WTC11 (cell line): ENCODE measurements around the gene GPATCH2. TPM values are rescaled to one million over a fixed set of nuclear protein-coding genes. Genes with fewer than 3 reads are reported as not detected.

ENCODE experiments used
- ATAC-seq: fragments of 200-7000 bp; cut with Tn5 transposase; 2 replicates; pipeline ENCODE4 v1.10.0; 2021; ENCODE audit warnings: mild to moderate bottlenecking, moderate library complexity
- CTCF ChIA-PET: fragments of 300-600 bp; sonication (Branson Sonifier 250); formaldehyde crosslinking; loops from one replicate; lab custom pipeline; 2021; ENCODE audit warnings: antibody characterized with exemption; lab: Charles Lee
- POLR2A ChIA-PET: fragments of 350-600 bp; sonication (Branson Sonifier 250); formaldehyde crosslinking; loops from one replicate; lab custom pipeline; 2021; ENCODE audit warnings: antibody characterized with exemption; lab: Charles Lee
- DNase-seq: peaks from one replicate; pipeline ENCODE4 v3.0.0; 2021; ENCODE audit warnings: low spot score
- H3K27ac Mint-ChIP-seq: 2 replicates; pipeline ENCODE4 v1.8.0; 2021; ENCODE audit warnings: mixed read lengths
- H3K27me3 Mint-ChIP-seq: 2 replicates; pipeline ENCODE4 v1.8.0; 2021; ENCODE audit warnings: low read depth, mild to moderate bottlenecking, moderate library complexity, mixed read lengths
- H3K36me3 Mint-ChIP-seq: 2 replicates; pipeline ENCODE4 v1.8.0; 2021; ENCODE audit warnings: mixed read lengths
- H3K4me1 Mint-ChIP-seq: 2 replicates; pipeline ENCODE4 v1.8.0; 2022; ENCODE audit warnings: mixed read lengths
- H3K4me3 Mint-ChIP-seq: 2 replicates; pipeline ENCODE4 v1.8.0; 2021; ENCODE audit warnings: mild to moderate bottlenecking, moderate library complexity, mixed read lengths
- H3K9me3 Mint-ChIP-seq: 2 replicates; pipeline ENCODE4 v1.8.0; 2021; ENCODE audit warnings: mixed read lengths
- AR ChIP-seq: fragments of 250-450 bp; sonication (Bioruptor Pico); IDR thresholded peaks from 2 replicates; pipeline ENCODE4 v1.9.0; 2021; ENCODE audit warnings: mild to moderate bottlenecking
- ARID4B ChIP-seq: sonication (generic); formaldehyde crosslinking; IDR thresholded peaks from 2 replicates; pipeline ENCODE4 v1.8.0; 2023; ENCODE audit warnings: missing genetic modification reagents, mild to moderate bottlenecking, borderline replicate concordance
- ATF1 ChIP-seq: sonication (generic); formaldehyde crosslinking; IDR thresholded peaks from 2 replicates; pipeline ENCODE4 v1.8.1; 2023; ENCODE audit warnings: mild to moderate bottlenecking, moderate library complexity, missing genetic modification reagents
- FOXK1 ChIP-seq: sonication (generic); formaldehyde crosslinking; IDR thresholded peaks from 2 replicates; pipeline ENCODE4 v1.8.0; 2022; ENCODE audit warnings: mild to moderate bottlenecking, moderate library complexity, missing genetic modification reagents
- GABPB1 ChIP-seq: sonication (generic); formaldehyde crosslinking; IDR thresholded peaks from 2 replicates; pipeline ENCODE4 v1.8.1; 2023; ENCODE audit warnings: mild to moderate bottlenecking, missing genetic modification reagents
- IRF2 ChIP-seq: sonication (generic); formaldehyde crosslinking; IDR thresholded peaks from 2 replicates; pipeline ENCODE4 v1.8.0; 2022; ENCODE audit warnings: low read depth, missing genetic modification reagents, borderline replicate concordance
- JAZF1 ChIP-seq: fragments of 250-450 bp; sonication (Bioruptor Pico); IDR thresholded peaks from 2 replicates; pipeline ENCODE4 v1.9.0; 2021; ENCODE audit warnings: moderate library complexity, mild to moderate bottlenecking, inconsistent platforms
- RORB ChIP-seq: fragments of 250-450 bp; sonication (Bioruptor Pico); IDR thresholded peaks from 2 replicates; pipeline ENCODE4 v1.9.0; 2021; ENCODE audit warnings: mild to moderate bottlenecking
- SOX15 ChIP-seq: fragments of 250-450 bp; sonication (Bioruptor Pico); IDR thresholded peaks from 2 replicates; pipeline ENCODE4 v1.9.0; 2021; ENCODE audit warnings: mild to moderate bottlenecking
- ZNF396 ChIP-seq: fragments of 250-450 bp; sonication (Bioruptor Pico); IDR thresholded peaks from 2 replicates; pipeline ENCODE4 v1.8.0; 2021; ENCODE audit warnings: mild to moderate bottlenecking, moderate library complexity, borderline replicate concordance
- ZNF416 ChIP-seq: fragments of 250-450 bp; sonication (Bioruptor Pico); IDR thresholded peaks from 2 replicates; pipeline ENCODE4 v1.9.0; 2021; ENCODE audit warnings: mild to moderate bottlenecking, inconsistent platforms
- ZNF532 ChIP-seq: fragments of 250-450 bp; sonication (Bioruptor Pico); IDR thresholded peaks from 2 replicates; pipeline ENCODE4 v1.9.0; 2021; ENCODE audit warnings: mild to moderate bottlenecking, borderline replicate concordance
- total RNA-seq: library from RNA; stranded (reverse); gene quantifications from 3 replicates; pipeline ENCODE4 v1.2.3, GENCODE V29; 2021
- TF ChIP-seq, protein P1 (sequence below): sonication (generic); formaldehyde crosslinking; conservative IDR thresholded peaks from 2 replicates; pipeline ENCODE4 v1.8.1; 2022; ENCODE audit warnings: mild to moderate bottlenecking, missing genetic modification reagents
- TF ChIP-seq, protein P2 (sequence below): fragments of 250-450 bp; sonication (Bioruptor Pico); conservative IDR thresholded peaks from 2 replicates; pipeline ENCODE4 v1.9.0; 2021; ENCODE audit warnings: mild to moderate bottlenecking
- TF ChIP-seq, protein P3 (sequence below): sonication (generic); formaldehyde crosslinking; IDR thresholded peaks from 2 replicates; pipeline ENCODE4 v1.8.1; 2022; ENCODE audit warnings: mild to moderate bottlenecking, moderate library complexity, missing genetic modification reagents

GPATCH2 gene
- total RNA-seq, 1 experiment from 2014 or later, result 11.5 TPM

DNA sequence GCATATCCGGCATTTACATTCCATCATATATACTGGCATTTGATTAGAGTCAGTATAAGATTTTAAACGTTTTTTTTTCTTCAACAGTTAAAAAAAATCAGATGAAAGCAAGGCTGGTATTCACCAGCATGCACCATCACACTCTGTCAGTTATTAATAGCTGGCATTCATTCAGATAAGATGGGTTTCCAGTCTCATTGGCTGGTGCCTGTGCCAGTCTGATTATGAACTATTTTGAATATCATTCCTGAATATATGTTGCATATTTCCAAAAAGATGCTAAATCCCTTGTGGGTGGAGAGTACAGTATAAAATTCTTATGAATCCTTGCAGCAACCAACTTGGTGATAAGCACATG, 211.7 kb downstream of the GPATCH2 start:
- DNase-seq (no peak), ATAC-seq (no peak)
- ChIA-PET CTCF (no interaction called here), POLR2A (no interaction called here)
- Mint-ChIP-seq H3K4me1 (no peaks in the 10 kb centered on the region), H3K4me3 (no peak overlapping the region), H3K36me3 (no peaks in the 10 kb centered on the region), H3K9me3 (no peaks in the 10 kb centered on the region), H3K27me3 (no peaks in the 10 kb centered on the region), H3K27ac (no peak overlapping the region)
- TF ChIP-seq FOXK1 (CRISPR knock-in tag) (no peak), AR (CRISPR knock-in tag) (no peak), IRF2 (CRISPR knock-in tag) (no peak), ZNF532 (CRISPR knock-in tag) (no peak), SOX15 (CRISPR knock-in tag) (no peak), RORB (no peak)
- TF ChIP-seq, protein P1, sequence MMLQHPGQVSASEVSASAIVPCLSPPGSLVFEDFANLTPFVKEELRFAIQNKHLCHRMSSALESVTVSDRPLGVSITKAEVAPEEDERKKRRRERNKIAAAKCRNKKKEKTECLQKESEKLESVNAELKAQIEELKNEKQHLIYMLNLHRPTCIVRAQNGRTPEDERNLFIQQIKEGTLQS (CRISPR knock-in tag), result no peak
- TF ChIP-seq, protein P2, sequence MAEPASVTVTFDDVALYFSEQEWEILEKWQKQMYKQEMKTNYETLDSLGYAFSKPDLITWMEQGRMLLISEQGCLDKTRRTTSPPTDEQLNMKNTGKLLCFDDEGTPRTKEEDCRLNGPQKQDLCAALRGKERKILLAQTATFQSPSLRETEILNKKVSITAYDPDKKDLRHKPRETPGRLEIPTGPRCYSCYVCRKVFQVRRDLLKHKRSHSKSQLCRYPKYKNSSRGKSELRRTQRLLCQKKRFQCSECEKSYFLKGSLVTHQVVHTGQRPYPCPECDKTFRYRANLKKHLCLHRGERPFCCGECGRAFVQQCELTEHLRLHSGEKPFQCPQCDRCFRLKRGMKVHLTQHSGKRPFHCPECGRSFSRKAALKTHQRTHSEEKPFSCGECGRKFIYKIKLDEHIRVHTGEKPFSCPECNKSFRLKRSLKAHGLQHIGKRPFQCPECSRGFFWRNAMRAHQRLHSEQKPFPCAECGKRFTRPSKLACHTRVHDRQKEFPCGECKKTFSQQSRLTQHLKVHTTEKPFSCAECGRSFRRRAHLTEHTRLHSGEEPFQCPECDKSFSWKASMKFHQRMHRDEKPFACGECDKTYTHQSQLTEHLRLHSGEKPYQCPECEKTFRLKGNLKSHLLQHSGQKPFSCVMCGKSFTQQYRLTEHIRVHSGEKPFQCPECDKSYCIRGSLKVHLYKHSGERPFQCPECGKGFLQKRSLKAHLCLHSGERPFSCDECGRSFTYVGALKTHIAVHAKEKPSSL (CRISPR knock-in tag), result no peak

DNA sequence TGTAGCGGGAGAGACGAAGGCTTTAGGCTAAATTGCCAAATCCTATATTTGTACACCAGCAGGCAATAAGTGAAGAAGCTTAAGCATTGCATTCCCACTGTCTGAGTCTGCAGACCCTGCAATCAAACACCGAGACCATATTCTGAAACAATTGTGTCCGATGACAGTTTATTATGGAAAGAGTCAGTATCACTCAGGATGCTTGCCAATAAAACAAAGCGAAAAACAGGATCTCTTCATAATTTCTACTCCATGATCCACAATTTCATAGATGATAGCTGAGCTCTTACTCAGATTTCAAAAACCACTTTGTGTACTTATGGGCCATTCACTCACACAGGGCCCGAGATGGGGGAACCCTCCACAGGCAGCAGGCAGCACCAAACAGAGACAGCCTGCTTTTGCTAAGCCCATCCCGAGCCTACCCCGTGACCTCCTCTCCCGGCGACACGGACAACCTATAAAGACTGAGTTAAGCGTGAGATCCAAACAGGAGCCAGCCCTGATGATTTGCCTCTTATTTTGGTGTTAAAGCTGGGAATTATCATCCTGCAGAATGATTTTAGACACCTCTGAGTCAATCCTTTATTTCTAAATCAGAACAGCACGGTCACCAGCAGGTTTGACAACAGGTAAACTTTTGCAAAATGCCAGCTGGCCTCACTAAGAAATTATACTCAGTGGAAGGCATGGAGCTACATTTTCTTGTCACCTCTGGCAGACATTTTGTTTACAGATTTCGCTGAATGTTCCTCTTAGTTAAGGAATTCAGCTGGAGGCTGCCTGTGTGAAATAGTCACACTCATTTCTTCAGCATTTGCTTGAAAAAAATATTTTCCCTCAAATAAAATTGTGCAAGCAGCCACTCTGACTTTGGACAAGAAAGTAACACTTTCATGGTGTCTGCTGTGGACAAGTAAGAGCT, 212.4 kb downstream of the GPATCH2 start:
- Mint-ChIP-seq H3K27me3 (no peaks in the 10 kb centered on the region), H3K27ac (no peak overlapping the region; the same call in 1 of the 2 replicates), H3K4me3 (no peak overlapping the region), H3K4me1 (no peaks in the 10 kb centered on the region), H3K9me3 (no peaks in the 10 kb centered on the region), H3K36me3 (no peaks in the 10 kb centered on the region)
- DNase-seq, result no peak
- ChIA-PET POLR2A (no interaction called here), CTCF (no interaction called here)
- no peak; the same call in 1 of the 2 replicates for ATAC-seq
- TF ChIP-seq GABPB1 (CRISPR knock-in tag), result no peak
- no peak for TF ChIP-seq ATF1
- no peak for TF ChIP-seq ARID4B (CRISPR knock-in tag)
- TF ChIP-seq AR (CRISPR knock-in tag), result no peak
- TF ChIP-seq, protein P3, sequence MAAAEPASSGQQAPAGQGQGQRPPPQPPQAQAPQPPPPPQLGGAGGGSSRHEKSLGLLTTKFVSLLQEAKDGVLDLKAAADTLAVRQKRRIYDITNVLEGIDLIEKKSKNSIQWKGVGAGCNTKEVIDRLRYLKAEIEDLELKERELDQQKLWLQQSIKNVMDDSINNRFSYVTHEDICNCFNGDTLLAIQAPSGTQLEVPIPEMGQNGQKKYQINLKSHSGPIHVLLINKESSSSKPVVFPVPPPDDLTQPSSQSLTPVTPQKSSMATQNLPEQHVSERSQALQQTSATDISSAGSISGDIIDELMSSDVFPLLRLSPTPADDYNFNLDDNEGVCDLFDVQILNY, result no peak
- TF ChIP-seq ZNF396 (CRISPR knock-in tag), result no peak
- TF ChIP-seq JAZF1 (CRISPR knock-in tag), result no peak
- TF ChIP-seq ZNF416, result no peak
